HepG2 (cell line): ENCODE results near the gene MAJIN. TPM values are rescaled to one million over a fixed set of nuclear protein-coding genes. Genes with fewer than 3 reads are reported as not detected.

Experiments
- ATF3 ChIP-seq: sonication (generic); formaldehyde crosslinking; IDR thresholded peaks from 2 replicates; pipeline ENCODE4 v1.4.0; 2020; ENCODE audit warnings: missing genetic modification reagents
- CSRNP1 ChIP-seq: sonication (generic); formaldehyde crosslinking; IDR thresholded peaks from 2 replicates; pipeline ENCODE4 v1.8.1; 2023; ENCODE audit warnings: mild to moderate bottlenecking, missing genetic modification reagents
- FOXC1 ChIP-seq: sonication (generic); formaldehyde crosslinking; IDR thresholded peaks from 2 replicates; pipeline ENCODE4 v1.8.0; 2022; ENCODE audit warnings: mild to moderate bottlenecking, missing genetic modification reagents, borderline replicate concordance
- HCFC1 ChIP-seq: fragments of 150-350 bp; IDR thresholded peaks from 2 replicates; pipeline ENCODE4 v1.6.1; 2014; ENCODE audit warnings: low read depth, low read length
- HOXD1 ChIP-seq: sonication (generic); formaldehyde crosslinking; IDR thresholded peaks from 2 replicates; pipeline ENCODE4 v1.5.0; 2020; ENCODE audit warnings: missing genetic modification reagents
- KLF13 ChIP-seq: sonication (generic); formaldehyde crosslinking; IDR thresholded peaks from 2 replicates; pipeline ENCODE4 v1.4.0; 2020; ENCODE audit warnings: mild to moderate bottlenecking, missing genetic modification reagents
- MAFG ChIP-seq: sonication (generic); formaldehyde crosslinking; IDR thresholded peaks from 2 replicates; pipeline ENCODE4 v1.5.1; 2020; ENCODE audit warnings: mild to moderate bottlenecking, missing genetic modification reagents
- SP2 ChIP-seq: sonication (generic); formaldehyde crosslinking; IDR thresholded peaks from 2 replicates; pipeline ENCODE4 v1.5.1; 2020; ENCODE audit warnings: mild to moderate bottlenecking, missing genetic modification reagents
- TBX2 ChIP-seq: sonication (generic); formaldehyde crosslinking; IDR thresholded peaks from 2 replicates; pipeline ENCODE4 v1.5.0; 2020; ENCODE audit warnings: missing genetic modification reagents, mild to moderate bottlenecking, borderline replicate concordance
- USF2 ChIP-seq, 2 experiments: sonication (generic) in 1 of 2; formaldehyde crosslinking in 1 of 2; IDR thresholded peaks; 2 replicates each; pipeline versions ENCODE4 v1.5.1 to v1.6.1; 2011 to 2020; ENCODE audit warnings: borderline replicate concordance in 1 of 2, low read depth in 1 of 2, low read length in 1 of 2, mild to moderate bottlenecking in 1 of 2, missing genetic modification reagents in 1 of 2, moderate library complexity in 1 of 2
- ZBTB1 ChIP-seq: sonication (generic); formaldehyde crosslinking; IDR thresholded peaks from 2 replicates; pipeline ENCODE4 v1.4.0; 2020; ENCODE audit warnings: missing genetic modification reagents, borderline replicate concordance
- ZC3H4 ChIP-seq: sonication (generic); formaldehyde crosslinking; IDR thresholded peaks from 2 replicates; pipeline ENCODE4 v1.4.0; 2020; ENCODE audit warnings: missing genetic modification reagents, borderline replicate concordance
- ZNF343 ChIP-seq: sonication (generic); formaldehyde crosslinking; IDR thresholded peaks from 2 replicates; pipeline ENCODE4 v1.4.0; 2020; ENCODE audit warnings: mild to moderate bottlenecking, missing genetic modification reagents
- ZNF468 ChIP-seq: sonication (generic); formaldehyde crosslinking; IDR thresholded peaks from 2 replicates; pipeline ENCODE4 v1.8.0; 2022; ENCODE audit warnings: mild to moderate bottlenecking, moderate library complexity, missing genetic modification reagents
- ZNF7 ChIP-seq: IDR thresholded peaks from 2 replicates; pipeline ENCODE4 v1.6.1; 2016; ENCODE audit warnings: missing biosample characterization, missing genetic modification reagents
- ZNF746 ChIP-seq: sonication (generic); formaldehyde crosslinking; IDR thresholded peaks from 2 replicates; pipeline ENCODE4 v1.8.0; 2022; ENCODE audit warnings: mild to moderate bottlenecking, missing genetic modification reagents
- ZNF761 ChIP-seq: sonication (generic); formaldehyde crosslinking; conservative IDR thresholded peaks from 2 replicates; pipeline ENCODE4 v1.4.0; 2020; ENCODE audit warnings: mild to moderate bottlenecking, missing genetic modification reagents
- ZNF879 ChIP-seq: sonication (generic); formaldehyde crosslinking; IDR thresholded peaks from 2 replicates; pipeline ENCODE4 v1.8.1; 2023; ENCODE audit warnings: missing genetic modification reagents
- polyA plus RNA-seq, 8 experiments: library from polyadenylated mRNA; depleted of rRNA in 3 of 8; stranded (reverse) in 7 of 8; unstranded in 1 of 8; fragments of >200 nt; fragmentation: Illumina TruSeq in 4 of 8; extraction: Trizol in 4 of 8; gene quantifications; 2 replicates each; pipeline versions ENCODE4 v1.2.1 to v1.2.3, GENCODE V29; 2011 to 2016; ENCODE audit warnings: low read depth in 4 of 8, missing spikeins in 1 of 8, mixed read lengths in 1 of 8; ENCODE audit not compliant: insufficient read depth in 1 of 8
- total RNA-seq, 5 experiments: library from RNA; depleted of rRNA; stranded (reverse); fragments of >200 nt; fragmentation: Illumina TruSeq; extraction: Trizol; gene quantifications; 2 replicates each; pipeline ENCODE4 v1.2.3, GENCODE V29; 2016; ENCODE audit warnings: low read depth in 1 of 5
- TF ChIP-seq, protein P1 (sequence below): sonication (generic); formaldehyde crosslinking; IDR thresholded peaks from 2 replicates; pipeline ENCODE4 v1.8.0; 2022; ENCODE audit warnings: mild to moderate bottlenecking, missing genetic modification reagents
- TF ChIP-seq, protein P2 (sequence below): sonication (generic); formaldehyde crosslinking; IDR thresholded peaks from 2 replicates; pipeline ENCODE4; 2020; ENCODE audit warnings: missing genetic modification reagents, mild to moderate bottlenecking, borderline replicate concordance

MAJIN gene
- total and polyA plus RNA-seq, 2 of the 13 experiments (the other 11 are each of a cell fraction or from before 2014, with no cell fraction given): not detected

DNA sequence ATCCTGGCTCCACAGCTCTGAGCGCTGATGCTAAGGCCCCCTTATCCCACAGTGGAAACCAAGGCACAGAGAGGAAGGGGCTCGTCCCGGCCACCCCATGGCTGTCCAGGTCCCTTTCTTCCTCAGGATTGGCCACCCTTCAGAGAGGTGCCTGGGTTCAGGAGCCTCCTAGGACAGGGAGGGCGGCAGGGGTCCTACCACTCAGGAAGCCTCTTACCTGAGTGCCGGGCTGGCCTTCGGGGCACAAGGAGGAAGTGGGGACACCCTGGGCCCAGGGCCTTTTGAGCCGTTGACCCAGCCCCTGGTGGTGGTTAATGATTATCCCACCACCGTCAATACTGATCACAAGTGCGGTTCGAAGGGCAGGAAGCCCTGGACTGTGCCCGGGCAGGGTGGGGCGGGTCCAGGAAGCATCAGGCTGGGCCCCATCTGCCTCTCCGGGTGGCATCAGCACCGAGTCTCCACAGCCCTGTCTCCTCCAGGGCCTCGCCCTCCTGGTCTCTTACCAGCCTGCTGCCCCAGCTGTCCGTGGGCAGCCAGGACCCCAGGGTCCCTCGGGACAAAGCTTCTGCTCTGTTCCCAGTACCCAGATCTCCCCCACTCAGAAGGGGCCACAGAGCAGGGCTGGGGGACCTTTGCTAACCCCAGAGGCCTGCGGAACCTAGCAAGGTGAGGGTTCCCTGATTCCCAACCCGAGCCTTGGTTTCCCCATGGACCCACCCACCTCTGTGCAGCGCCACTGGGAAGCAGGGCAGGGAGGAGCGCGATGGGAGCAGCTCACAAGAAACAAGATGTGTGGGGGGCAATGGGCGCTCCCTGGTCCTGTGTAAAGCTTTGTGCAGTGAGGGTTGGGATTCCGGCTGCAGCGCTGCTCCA, 78.5 kb downstream of the MAJIN start (continued):
- TF ChIP-seq ATF3 (CRISPR knock-in tag) (no peak; the same call in 1 of the 2 replicates), FOXC1 (no peak), TBX2 (CRISPR knock-in tag) (peak; percentile 85), ZNF7 (CRISPR knock-in tag) (no peak), ZBTB1 (CRISPR knock-in tag) (no peak), CSRNP1 (no peak), HCFC1 (no peak), ZNF746 (CRISPR knock-in tag) (no peak), ZC3H4 (CRISPR knock-in tag) (no peak), ZNF343 (CRISPR knock-in tag) (peak; percentile 91; the same call in 1 of the 2 replicates), ZNF468 (CRISPR knock-in tag) (no peak), MAFG (CRISPR knock-in tag) (no peak), ZNF879 (CRISPR knock-in tag) (0 out of 2 replicates have a peak, but pooled peaks have one; percentile 11), HOXD1 (CRISPR knock-in tag) (peak; percentile 85), USF2 (IDR thresholded peaks at IDR 0.05; ENCODE audit: low read depth, low read length) (no peak), USF2 (CRISPR knock-in tag; IDR thresholded peaks at IDR 0.05; ENCODE audit: borderline replicate concordance) (0 out of 2 replicates have a peak, but pooled peaks have one; percentile 41), KLF13 (CRISPR knock-in tag) (no peak), ZNF761 (CRISPR knock-in tag) (peak; percentile 90; the same call in 1 of the 2 replicates), SP2 (CRISPR knock-in tag) (peak; percentile 36)
- TF ChIP-seq, protein P1, sequence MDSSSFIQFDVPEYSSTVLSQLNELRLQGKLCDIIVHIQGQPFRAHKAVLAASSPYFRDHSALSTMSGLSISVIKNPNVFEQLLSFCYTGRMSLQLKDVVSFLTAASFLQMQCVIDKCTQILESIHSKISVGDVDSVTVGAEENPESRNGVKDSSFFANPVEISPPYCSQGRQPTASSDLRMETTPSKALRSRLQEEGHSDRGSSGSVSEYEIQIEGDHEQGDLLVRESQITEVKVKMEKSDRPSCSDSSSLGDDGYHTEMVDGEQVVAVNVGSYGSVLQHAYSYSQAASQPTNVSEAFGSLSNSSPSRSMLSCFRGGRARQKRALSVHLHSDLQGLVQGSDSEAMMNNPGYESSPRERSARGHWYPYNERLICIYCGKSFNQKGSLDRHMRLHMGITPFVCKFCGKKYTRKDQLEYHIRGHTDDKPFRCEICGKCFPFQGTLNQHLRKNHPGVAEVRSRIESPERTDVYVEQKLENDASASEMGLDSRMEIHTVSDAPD (CRISPR knock-in tag): 0 out of 2 replicates have a peak, but pooled peaks have one; percentile 28
- TF ChIP-seq, protein P2, sequence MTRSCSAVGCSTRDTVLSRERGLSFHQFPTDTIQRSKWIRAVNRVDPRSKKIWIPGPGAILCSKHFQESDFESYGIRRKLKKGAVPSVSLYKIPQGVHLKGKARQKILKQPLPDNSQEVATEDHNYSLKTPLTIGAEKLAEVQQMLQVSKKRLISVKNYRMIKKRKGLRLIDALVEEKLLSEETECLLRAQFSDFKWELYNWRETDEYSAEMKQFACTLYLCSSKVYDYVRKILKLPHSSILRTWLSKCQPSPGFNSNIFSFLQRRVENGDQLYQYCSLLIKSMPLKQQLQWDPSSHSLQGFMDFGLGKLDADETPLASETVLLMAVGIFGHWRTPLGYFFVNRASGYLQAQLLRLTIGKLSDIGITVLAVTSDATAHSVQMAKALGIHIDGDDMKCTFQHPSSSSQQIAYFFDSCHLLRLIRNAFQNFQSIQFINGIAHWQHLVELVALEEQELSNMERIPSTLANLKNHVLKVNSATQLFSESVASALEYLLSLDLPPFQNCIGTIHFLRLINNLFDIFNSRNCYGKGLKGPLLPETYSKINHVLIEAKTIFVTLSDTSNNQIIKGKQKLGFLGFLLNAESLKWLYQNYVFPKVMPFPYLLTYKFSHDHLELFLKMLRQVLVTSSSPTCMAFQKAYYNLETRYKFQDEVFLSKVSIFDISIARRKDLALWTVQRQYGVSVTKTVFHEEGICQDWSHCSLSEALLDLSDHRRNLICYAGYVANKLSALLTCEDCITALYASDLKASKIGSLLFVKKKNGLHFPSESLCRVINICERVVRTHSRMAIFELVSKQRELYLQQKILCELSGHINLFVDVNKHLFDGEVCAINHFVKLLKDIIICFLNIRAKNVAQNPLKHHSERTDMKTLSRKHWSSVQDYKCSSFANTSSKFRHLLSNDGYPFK (CRISPR knock-in tag): peak; percentile 42; the same call in 1 of the 2 replicates
